HL-60 (cell line): ENCODE results near the gene AGAP1.

Experiments
- CTCF ChIP-seq: IDR thresholded peaks from one replicate; pipeline ENCODE4 v1.5.1; 2011; ENCODE audit warnings: low read length, control low read depth, inconsistent platforms; ENCODE audit not compliant: insufficient read depth
- GABPA ChIP-seq: IDR thresholded peaks from 2 replicates; pipeline ENCODE4 v1.6.1; 2012; ENCODE audit warnings: low read depth
- POLR2AphosphoS5 ChIP-seq: IDR thresholded peaks from 2 replicates; pipeline ENCODE4 v1.6.1; 2012; ENCODE audit warnings: low read depth
- REST ChIP-seq: IDR thresholded peaks from 2 replicates; pipeline ENCODE4 v1.6.1; 2012; ENCODE audit warnings: low read depth; ENCODE audit not compliant: insufficient replicate concordance
- SPI1 ChIP-seq: IDR thresholded peaks from 2 replicates; pipeline ENCODE4 v1.6.1; 2012; ENCODE audit warnings: low read depth, mild to moderate bottlenecking, borderline replicate concordance

GRCh38 chr2:235510318-235510717, 16.5 kb downstream of the AGAP1 start:
- TF ChIP-seq CTCF (no peak), GABPA (no peak), REST (no peak), SPI1 (no peak), POLR2AphosphoS5 (no peak)
